GM23248 (cell line): ENCODE results near the gene INSRR. TPM values are rescaled to one million over a fixed set of nuclear protein-coding genes. Genes with fewer than 3 reads are reported as not detected.

Experiments
- DNase-seq: peaks from one replicate; pipeline ENCODE4 v3.0.0-alpha.2; 2015
- H2AFZ ChIP-seq: fragments of 200-600 bp; sonication (generic); 2 replicates; pipeline ENCODE4 v1.6.1; 2016; ENCODE audit warnings: antibody characterized with exemption
- H3F3A ChIP-seq: fragments of 200-600 bp; sonication (generic); 2 replicates; pipeline ENCODE4 v1.6.1; 2016; ENCODE audit warnings: mild to moderate bottlenecking, antibody characterized with exemption, mixed run types; ENCODE audit not compliant: insufficient read depth
- H3K27ac ChIP-seq: fragments of 200-600 bp; sonication (generic); 2 replicates; pipeline ENCODE4 v1.5.1; 2016; ENCODE audit warnings: mild to moderate bottlenecking
- H3K27me3 ChIP-seq: fragments of 200-600 bp; sonication (generic); replicated peaks from 2 replicates; pipeline ENCODE4 v1.6.1; 2016; ENCODE audit warnings: mild to moderate bottlenecking; ENCODE audit not compliant: insufficient read depth
- H3K36me3 ChIP-seq: fragments of 200-600 bp; sonication (generic); 2 replicates; pipeline ENCODE4 v1.6.1; 2016; ENCODE audit warnings: low read depth, mild to moderate bottlenecking
- H3K4me1 ChIP-seq: fragments of 200-600 bp; sonication (generic); 2 replicates; pipeline ENCODE4 v1.6.1; 2016; ENCODE audit warnings: mild to moderate bottlenecking; ENCODE audit not compliant: insufficient read depth
- H3K4me2 ChIP-seq: fragments of 200-600 bp; sonication (generic); one replicate; pipeline ENCODE4 v1.6.1; 2016; ENCODE audit warnings: mild to moderate bottlenecking; ENCODE audit not compliant: unreplicated experiment
- H3K4me3 ChIP-seq: fragments of 200-600 bp; sonication (generic); 2 replicates; pipeline ENCODE4 v1.5.1; 2016; ENCODE audit warnings: mild to moderate bottlenecking
- H3K79me2 ChIP-seq: fragments of 200-600 bp; sonication (generic); 2 replicates; pipeline ENCODE4 v1.6.1; 2016; ENCODE audit warnings: mild to moderate bottlenecking; ENCODE audit not compliant: insufficient read depth
- H3K9ac ChIP-seq: fragments of 200-600 bp; sonication (generic); 2 replicates; pipeline ENCODE4 v1.6.1; 2016; ENCODE audit warnings: mild to moderate bottlenecking
- H3K9me2 ChIP-seq: fragments of 200-600 bp; sonication (generic); 2 replicates; pipeline ENCODE4 v1.6.1; 2016; ENCODE audit warnings: mixed run types, mild to moderate bottlenecking, moderate library complexity; ENCODE audit not compliant: insufficient read depth
- H3K9me3 ChIP-seq: fragments of 200-600 bp; sonication (generic); one replicate; pipeline ENCODE4 v1.6.1; 2017; ENCODE audit warnings: low read depth
- H4K20me1 ChIP-seq: fragments of 200-600 bp; sonication (generic); 2 replicates; pipeline ENCODE4 v1.6.0; 2016; ENCODE audit not compliant: insufficient read depth
- EZH2 ChIP-seq: fragments of 200-600 bp; sonication (generic); IDR thresholded peaks from 2 replicates; pipeline ENCODE4 v1.6.1; 2018; ENCODE audit warnings: antibody characterized with exemption, mild to moderate bottlenecking; ENCODE audit not compliant: insufficient read depth, poor library complexity, severe bottlenecking
- EZH2phosphoT487 ChIP-seq: fragments of 200-600 bp; sonication (generic); IDR thresholded peaks from 2 replicates; pipeline ENCODE4 v1.6.1; 2018; ENCODE audit warnings: antibody characterized with exemption, moderate library complexity, mild to moderate bottlenecking, low read depth; ENCODE audit not compliant: insufficient read depth
- WGBS, 2 experiments: methylation state at CpG; one replicate each; pipeline ENCODE4 v1.1.6; 2015 to 2017; ENCODE audit warnings: low lambda C conversion rate in 2 of 2, low coverage in 1 of 2; ENCODE audit errors: missing lambda C conversion rate in 2 of 2; 5-methylcytosine and 5-hydroxymethylcytosine counted together
- in situ Hi-C: fragments of 300-500 bp; cut with MboI; formaldehyde crosslinking; loops from 2 replicates; pipeline ENCODE4 v1.15.0; 2020
- polyA plus RNA-seq: library from polyadenylated mRNA; unstranded; fragments of >200 nt; fragmentation: Nextera tagmentation; extraction: Ambion mirVana; gene quantifications from 2 replicates; pipeline ENCODE4 v1.2.1, GENCODE V29; 2016
- total RNA-seq: library from RNA; depleted of rRNA; stranded (reverse); fragments of >200 nt; shearing (Covaris generic); gene quantifications from 2 replicates; pipeline ENCODE4 v1.2.3, GENCODE V29; 2014

The INSRR gene
- total and polyA plus RNA-seq, 2 experiments from 2014 or later = 0.09 TPM; not detected in 1

DNA sequence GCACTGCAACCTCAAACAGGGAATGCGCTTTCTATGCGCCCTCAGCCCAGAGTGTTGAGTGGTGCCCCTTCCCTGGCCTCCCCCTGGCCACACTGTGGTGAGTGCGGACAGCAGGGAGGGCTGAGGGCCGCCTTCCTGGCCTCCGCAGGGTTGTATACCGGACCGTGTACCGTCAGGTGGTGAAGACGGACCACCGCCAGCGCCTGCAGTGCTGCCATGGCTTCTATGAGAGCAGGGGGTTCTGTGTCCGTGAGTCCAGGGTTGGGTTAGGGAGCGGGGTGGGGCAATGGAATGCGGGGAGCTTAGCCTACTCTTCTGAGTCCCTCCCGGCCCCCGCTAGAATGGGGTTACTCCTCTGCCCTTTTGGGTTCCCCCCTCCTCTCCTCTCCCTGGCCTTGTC lies 46.3 kb upstream of the INSRR start:
- no peak for DNase-seq
- Histone ChIP-seq H3K36me3 (no peaks in the 10 kb centered on the region), H2AFZ (no peak overlapping the region), H3K9me2 (no peaks in the 10 kb centered on the region), H3K27me3 (no peaks in the 10 kb centered on the region), H3K79me2 (no peaks in the 10 kb centered on the region), H3K4me1 (peaks cover 30% of the 10 kb centered on the region), H3K9ac (no peak overlapping the region), H3K4me2 (no peak overlapping the region), H3K27ac (no peak overlapping the region), H4K20me1 (no peaks in the 10 kb centered on the region), H3K4me3 (no peak overlapping the region), H3K9me3 (no peaks in the 10 kb centered on the region), H3F3A (no peaks in the 10 kb centered on the region)
- WGBS, 2 experiments = 92 to 98% methylated on average over 11 to 16 of the region's 16 CpGs
- TF ChIP-seq EZH2phosphoT487 (no peak), EZH2 (no peak)
- in situ Hi-C loops = no loop called here

DNA sequence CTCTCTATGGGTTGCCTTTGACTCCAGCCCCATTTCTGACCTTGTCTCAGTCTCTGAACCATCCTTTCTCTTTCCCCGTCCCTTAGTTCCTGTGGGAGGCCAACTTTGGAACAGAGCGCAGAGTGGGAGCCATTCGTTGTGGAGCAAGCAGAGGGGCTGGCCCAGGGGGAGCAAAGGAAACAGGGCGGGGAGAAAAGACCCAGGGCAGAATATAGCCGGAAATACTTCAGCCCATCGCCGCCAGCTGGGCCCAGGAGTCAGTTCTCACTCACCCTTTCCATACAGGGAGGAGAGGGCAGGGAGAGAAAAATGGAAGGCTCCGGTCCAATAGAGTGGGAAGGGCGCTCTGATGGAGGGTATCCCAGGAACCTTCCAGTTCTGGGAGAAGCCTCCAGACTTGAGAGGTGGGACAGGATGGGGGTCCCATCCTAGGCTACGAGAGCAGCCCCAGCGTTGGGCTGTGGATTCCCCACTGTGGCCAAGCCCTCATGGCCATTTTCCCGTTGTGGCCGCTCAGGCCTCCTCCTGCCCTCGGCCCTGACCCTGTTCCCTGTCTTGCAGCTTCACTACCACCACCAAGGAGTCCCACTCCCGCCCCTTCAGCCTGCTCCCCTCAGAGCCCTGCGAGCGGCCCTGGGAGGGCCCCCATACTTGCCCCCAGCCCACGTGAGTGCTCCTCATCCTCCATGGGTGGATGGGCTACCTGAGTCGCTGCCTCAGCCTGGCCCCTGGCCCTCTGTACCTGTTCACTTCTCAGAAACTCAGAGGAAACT lies 45.5 kb upstream of the INSRR start:
- no peak overlapping the region for H3K4me3 ChIP-seq
- no peaks in the 10 kb centered on the region for H3F3A ChIP-seq
- no peaks in the 10 kb centered on the region for H3K79me2 ChIP-seq
- H3K27ac ChIP-seq = no peak overlapping the region
- H3K27me3 ChIP-seq = no peaks in the 10 kb centered on the region
- no peaks in the 10 kb centered on the region for H4K20me1 ChIP-seq
- H3K9me3 ChIP-seq = no peaks in the 10 kb centered on the region
- no peak overlapping the region for H3K9ac ChIP-seq
- TF ChIP-seq EZH2phosphoT487 = no peak
- no peak for TF ChIP-seq EZH2
- WGBS, 2 experiments = 86 to 88% methylated on average over 17 to 19 of the region's 19 CpGs
- H3K36me3 ChIP-seq = no peaks in the 10 kb centered on the region
- H2AFZ ChIP-seq = no peak overlapping the region
- no peaks in the 10 kb centered on the region for H3K9me2 ChIP-seq
- no peak for DNase-seq
- no peak overlapping the region for H3K4me2 ChIP-seq
- peaks cover 30% of the 10 kb centered on the region for H3K4me1 ChIP-seq
- in situ Hi-C loops = no loop called here

DNA sequence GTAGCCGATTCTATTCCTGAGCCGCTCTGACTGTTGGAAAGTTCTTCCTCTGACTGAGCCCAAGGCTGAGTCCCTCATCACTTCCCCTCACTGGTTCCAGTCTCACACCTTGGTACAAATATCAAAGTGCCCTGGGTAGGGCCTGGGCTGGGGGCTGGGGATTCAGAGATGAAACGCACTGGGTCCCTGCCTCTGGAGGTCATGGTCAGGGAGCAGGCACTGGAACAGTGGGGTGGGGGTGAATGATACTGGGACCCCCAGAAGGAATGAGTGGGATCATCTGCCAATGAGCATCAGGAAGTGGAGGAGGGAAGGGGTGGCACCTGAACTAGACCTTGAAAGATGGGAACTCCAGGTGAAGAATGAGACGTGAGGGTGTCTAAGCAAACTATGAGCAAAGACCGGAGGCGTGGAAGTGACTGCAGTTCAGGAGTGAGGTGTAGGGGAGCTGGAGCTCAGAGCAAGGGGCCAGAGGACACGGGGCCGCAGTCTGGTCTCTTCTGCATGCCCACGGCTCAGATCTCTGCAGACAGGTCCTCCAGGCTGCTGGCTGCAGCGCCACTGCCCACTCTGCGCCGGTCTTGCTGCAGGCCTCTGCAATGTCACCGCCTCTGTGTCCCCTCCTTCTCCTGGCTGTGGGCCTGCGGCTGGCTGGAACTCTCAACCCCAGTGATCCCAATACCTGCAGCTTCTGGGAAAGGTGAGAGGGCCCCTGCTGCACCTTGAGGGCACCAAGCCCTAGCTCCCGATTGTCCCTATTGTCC lies 44.6 kb upstream of the INSRR start:
- Histone ChIP-seq H3K4me2 (no peak overlapping the region), H3K4me3 (no peak overlapping the region), H3K27me3 (no peaks in the 10 kb centered on the region), H3K79me2 (no peaks in the 10 kb centered on the region), H3K27ac (no peak overlapping the region), H3K9me3 (no peaks in the 10 kb centered on the region), H3K9ac (no peak overlapping the region), H3K9me2 (no peaks in the 10 kb centered on the region), H3F3A (no peaks in the 10 kb centered on the region; the same call in 1 of the 2 replicates), H3K36me3 (no peaks in the 10 kb centered on the region), H3K4me1 (peaks cover 32% of the 10 kb centered on the region), H2AFZ (no peak overlapping the region), H4K20me1 (no peaks in the 10 kb centered on the region)
- TF ChIP-seq EZH2phosphoT487 (no peak), EZH2 (no peak)
- DNase-seq = no peak
- in situ Hi-C loops = no loop called here
- 83 to 91% methylated on average over 15 of the region's 15 CpGs for WGBS, 2 experiments

DNA sequence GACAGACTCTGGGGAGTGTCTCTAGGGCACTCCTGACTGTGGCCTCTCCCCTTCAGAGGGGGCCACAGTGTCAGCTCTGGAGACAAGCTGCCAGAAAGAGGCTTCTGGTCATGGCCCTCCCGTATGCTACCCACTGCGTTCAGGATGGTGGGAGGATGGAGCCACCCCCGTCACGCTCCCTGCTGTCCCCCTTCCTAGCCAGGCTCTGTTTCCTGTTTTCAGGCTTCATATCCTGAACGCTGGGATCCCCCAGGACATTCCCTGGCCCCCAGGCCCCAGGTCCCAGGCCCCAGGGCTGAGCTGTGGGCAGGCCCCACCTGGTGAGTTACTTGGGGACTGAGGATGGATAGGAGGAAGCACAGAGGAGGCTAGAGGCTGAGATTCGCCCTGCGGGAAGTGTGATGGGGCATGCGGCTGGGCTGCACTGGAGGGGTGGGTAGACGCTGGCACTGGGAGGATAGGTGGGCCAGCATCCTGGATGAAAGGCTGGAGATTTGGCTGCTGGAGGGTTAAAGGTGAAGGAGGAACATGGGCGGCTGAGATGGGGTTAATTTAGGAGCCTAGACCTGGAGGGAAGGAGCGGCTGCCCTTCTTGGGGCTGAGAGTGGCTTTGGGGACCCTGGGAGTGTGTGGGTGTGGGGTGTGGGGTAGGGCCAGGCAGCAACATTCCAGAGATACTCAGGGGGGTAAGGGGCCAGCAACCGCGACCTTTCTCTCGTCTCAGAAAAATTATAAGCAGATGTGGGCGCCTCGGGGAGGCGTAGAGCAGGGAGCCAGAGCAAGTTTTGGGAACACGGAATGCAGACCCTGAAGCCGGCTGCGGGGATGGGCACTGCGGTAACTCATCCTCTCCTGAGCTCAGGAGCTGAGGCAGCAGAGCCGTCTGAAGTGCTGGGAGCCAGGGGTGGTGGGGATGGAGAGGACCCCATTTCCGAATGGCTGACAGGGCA lies 43.3 kb upstream of the INSRR start:
- Histone ChIP-seq H4K20me1 (no peaks in the 10 kb centered on the region), H3K9ac (no peak overlapping the region), H3K36me3 (no peaks in the 10 kb centered on the region), H3K4me2 (peak overlapping the region; percentile 35), H3K9me3 (no peaks in the 10 kb centered on the region), H3F3A (peaks cover 7% of the 10 kb centered on the region; the same call in 1 of the 2 replicates), H3K4me1 (peaks cover 41% of the 10 kb centered on the region), H3K27ac (no peak overlapping the region), H2AFZ (peak overlapping the region; percentile 46; the same call in 1 of the 2 replicates), H3K9me2 (no peaks in the 10 kb centered on the region), H3K4me3 (no peak overlapping the region; the same call in 1 of the 2 replicates), H3K79me2 (no peaks in the 10 kb centered on the region), H3K27me3 (no peaks in the 10 kb centered on the region)
- WGBS, 2 experiments = 31 to 33% methylated on average over 19 to 23 of the region's 23 CpGs
- DNase-seq = no peak
- in situ Hi-C loops = no loop called here
- TF ChIP-seq EZH2phosphoT487 = no peak
- TF ChIP-seq EZH2 = no peak
